ENCODE data around the gene UGT1A9. TPM values are rescaled to one million over a fixed set of nuclear protein-coding genes. Genes with fewer than 3 reads are reported as not detected.

Gene UGT1A9
- total and polyA plus RNA-seq, 2 of the 4 experiments (the other 2 are of a cell fraction): not detected

GRCh38 chr2:233681521-233682099 lies 9.9 kb downstream of the UGT1A9 start, which contains the start of gene UGT1A7:
UGT1A7 (plus strand) TSS chr2:233681901; CDS start chr2:233681938, 37 bp downstream.
- no peaks in the 10 kb centered on the region for H3K9me3 ChIP-seq (ENCODE audit: control insufficient read depth, insufficient read depth, low read length)
- H3K79me1 ChIP-seq (ENCODE audit: low read depth in 1 of 2, low read length in 2 of 2): no peaks in the 10 kb centered on the region
- WGBS, 2 experiments (ENCODE audit: extremely low coverage in 2 of 2, insufficient read length in 1 of 2): no CpG with 5 or more reads among the region's 5 CpGs
- H3K18ac ChIP-seq (ENCODE audit: low read depth, low read length): no peak within 1 kb of the TSS
- no peak within 1 kb of the TSS for H2BK15ac ChIP-seq (ENCODE audit: low read depth, low read length)
- no peak within 1 kb of the TSS for H3K14ac ChIP-seq (replicated peaks; ENCODE audit: low read depth, low read length)
- H4K8ac ChIP-seq (ENCODE audit: low read depth in 2 of 2, low read length in 2 of 2): no peak within 1 kb of the TSS
- H3K23ac ChIP-seq (ENCODE audit: low read depth, low read length): no peak within 1 kb of the TSS
- CTCF ChIA-PET: interaction anchor here (0.6 kb wide), 1 partner anchor 28 kb away, joined by 3 read pairs; no protein-coding TSS in a partner anchor
- H2AK9ac ChIP-seq (replicated peaks; ENCODE audit: low read depth, low read length, poor library complexity): no peak within 1 kb of the TSS
- no peak within 1 kb of the TSS for H2BK20ac ChIP-seq (ENCODE audit: low read depth, low read length)
- BruUV-seq (replicated peaks): no TSS peak
- no peak within 1 kb of the TSS for H3K4ac ChIP-seq (ENCODE audit: low read depth, low read length)
- in situ Hi-C loops (cut with MboI; ENCODE audit: low sequenced_read_pairs): no loop called here
- POLR2A ChIA-PET (ENCODE audit: unreplicated experiment): no interaction called here
- no peak within 1 kb of the TSS for H2BK5ac ChIP-seq (ENCODE audit: low read depth, low read length, poor library complexity, severe bottlenecking)
- no peak within 1 kb of the TSS for H4K91ac ChIP-seq (ENCODE audit: insufficient read depth, low read depth, low read length)
- no peak within 1 kb of the TSS for H3K56ac ChIP-seq (ENCODE audit: extremely low read depth, insufficient read depth, low read length)
- H4K20me1 ChIP-seq (ENCODE audit: insufficient read depth, low read length): no peaks in the 10 kb centered on the region
- no peak within 1 kb of the TSS for H2BK120ac ChIP-seq (ENCODE audit: low read depth, low read length)
- H3K4me1 ChIP-seq (ENCODE audit: control insufficient read depth, insufficient read depth, low read length): no peaks in the 10 kb centered on the region
- H3K27ac ChIP-seq (ENCODE audit: insufficient read depth, low read length): no peak within 1 kb of the TSS
- H3K36me3 ChIP-seq (ENCODE audit: control insufficient read depth, insufficient read depth, low read length): no peaks in the 10 kb centered on the region
- intact Hi-C loops (cut with micrococcal nuclease): loop anchor here (1.0 kb wide), 1 partner anchor 16 kb away; no protein-coding TSS in a partner anchor
- TF ChIP-seq BHLHE40 (IDR thresholded peaks at IDR 0.05; ENCODE audit: low read depth, low read length): no peak
- TF ChIP-seq ELK1 (IDR thresholded peaks at IDR 0.05; ENCODE audit: borderline replicate concordance, low read depth, low read length): no peak
- TF ChIP-seq, protein P1, sequence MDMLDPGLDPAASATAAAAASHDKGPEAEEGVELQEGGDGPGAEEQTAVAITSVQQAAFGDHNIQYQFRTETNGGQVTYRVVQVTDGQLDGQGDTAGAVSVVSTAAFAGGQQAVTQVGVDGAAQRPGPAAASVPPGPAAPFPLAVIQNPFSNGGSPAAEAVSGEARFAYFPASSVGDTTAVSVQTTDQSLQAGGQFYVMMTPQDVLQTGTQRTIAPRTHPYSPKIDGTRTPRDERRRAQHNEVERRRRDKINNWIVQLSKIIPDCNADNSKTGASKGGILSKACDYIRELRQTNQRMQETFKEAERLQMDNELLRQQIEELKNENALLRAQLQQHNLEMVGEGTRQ (IDR thresholded peaks at IDR 0.05; ENCODE audit: low read depth, low read length): no peak
- no peak for TF ChIP-seq RAD21 (IDR thresholded peaks at IDR 0.05; ENCODE audit: low read length)
- TF ChIP-seq MAFK (IDR thresholded peaks at IDR 0.05; ENCODE audit: low read depth, low read length): no peak
- no peak for TF ChIP-seq POLR2A (IDR thresholded peaks at IDR 0.05; ENCODE audit: low read depth, low read length)
- no peak for TF ChIP-seq CHD1 (IDR thresholded peaks at IDR 0.05; ENCODE audit: low read depth, low read length)
- no peak for TF ChIP-seq CEBPB (IDR thresholded peaks at IDR 0.05; ENCODE audit: low read depth, low read length)
- TF ChIP-seq FOS (IDR thresholded peaks at IDR 0.05; ENCODE audit: low read depth, low read length): no peak
- TF ChIP-seq, protein P2, sequence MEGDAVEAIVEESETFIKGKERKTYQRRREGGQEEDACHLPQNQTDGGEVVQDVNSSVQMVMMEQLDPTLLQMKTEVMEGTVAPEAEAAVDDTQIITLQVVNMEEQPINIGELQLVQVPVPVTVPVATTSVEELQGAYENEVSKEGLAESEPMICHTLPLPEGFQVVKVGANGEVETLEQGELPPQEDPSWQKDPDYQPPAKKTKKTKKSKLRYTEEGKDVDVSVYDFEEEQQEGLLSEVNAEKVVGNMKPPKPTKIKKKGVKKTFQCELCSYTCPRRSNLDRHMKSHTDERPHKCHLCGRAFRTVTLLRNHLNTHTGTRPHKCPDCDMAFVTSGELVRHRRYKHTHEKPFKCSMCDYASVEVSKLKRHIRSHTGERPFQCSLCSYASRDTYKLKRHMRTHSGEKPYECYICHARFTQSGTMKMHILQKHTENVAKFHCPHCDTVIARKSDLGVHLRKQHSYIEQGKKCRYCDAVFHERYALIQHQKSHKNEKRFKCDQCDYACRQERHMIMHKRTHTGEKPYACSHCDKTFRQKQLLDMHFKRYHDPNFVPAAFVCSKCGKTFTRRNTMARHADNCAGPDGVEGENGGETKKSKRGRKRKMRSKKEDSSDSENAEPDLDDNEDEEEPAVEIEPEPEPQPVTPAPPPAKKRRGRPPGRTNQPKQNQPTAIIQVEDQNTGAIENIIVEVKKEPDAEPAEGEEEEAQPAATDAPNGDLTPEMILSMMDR (conservative IDR thresholded peaks at IDR 0.05; ENCODE audit: low read depth, low read length): no peak
- TF ChIP-seq RCOR1 (IDR thresholded peaks at IDR 0.05; ENCODE audit: insufficient replicate concordance, low read length): no peak
- no peak for TF ChIP-seq NFE2L2 (IDR thresholded peaks at IDR 0.05; ENCODE audit: low read depth, low read length)
- no peak for TF ChIP-seq RFX5 (IDR thresholded peaks at IDR 0.05; ENCODE audit: low read depth, low read length)
- TF ChIP-seq MAZ (IDR thresholded peaks at IDR 0.05; ENCODE audit: borderline replicate concordance, low read depth, low read length): no peak
- no peak for TF ChIP-seq SMC3 (IDR thresholded peaks at IDR 0.05; ENCODE audit: low read depth, low read length)
- no peak for TF ChIP-seq MXI1 (IDR thresholded peaks at IDR 0.05; ENCODE audit: borderline replicate concordance, low read depth, low read length)
- dilution Hi-C loops (cut with HindIII; ENCODE audit: low sequenced_read_pairs, unreplicated experiment): no loop called here
- H3K4me3 ChIP-seq (ENCODE audit: insufficient read depth, low read depth, low read length): no peak within 1 kb of the TSS
- DNase-seq (no peak), ATAC-seq (ENCODE audit: low read depth) (no peak)
- H3K27me3 ChIP-seq (ENCODE audit: control insufficient read depth, insufficient read depth, low read length): peaks cover 2% of the 10 kb centered on the region
- H2AFZ ChIP-seq (replicated peaks; ENCODE audit: low read length, poor library complexity): no peak within 1 kb of the TSS
- H4K5ac ChIP-seq (ENCODE audit: low read depth, low read length): no peak within 1 kb of the TSS
- no peaks in the 10 kb centered on the region for H3K9me1 ChIP-seq (ENCODE audit: insufficient read depth, low read length)
- no peak within 1 kb of the TSS for H3K4me2 ChIP-seq (ENCODE audit: low read depth, low read length)
- H2AK5ac ChIP-seq (ENCODE audit: low read depth, low read length): no peak within 1 kb of the TSS
- H3K9ac ChIP-seq (ENCODE audit: low read depth, low read length): no peak within 1 kb of the TSS
